ENCODE results near the gene HLCS. TPM values are rescaled to one million over a fixed set of nuclear protein-coding genes. Genes with fewer than 3 reads are reported as not detected.

The HLCS gene
- total and polyA plus RNA-seq, 2 donors from 2014 or later: 4.5 to 29.6 TPM

DNA sequence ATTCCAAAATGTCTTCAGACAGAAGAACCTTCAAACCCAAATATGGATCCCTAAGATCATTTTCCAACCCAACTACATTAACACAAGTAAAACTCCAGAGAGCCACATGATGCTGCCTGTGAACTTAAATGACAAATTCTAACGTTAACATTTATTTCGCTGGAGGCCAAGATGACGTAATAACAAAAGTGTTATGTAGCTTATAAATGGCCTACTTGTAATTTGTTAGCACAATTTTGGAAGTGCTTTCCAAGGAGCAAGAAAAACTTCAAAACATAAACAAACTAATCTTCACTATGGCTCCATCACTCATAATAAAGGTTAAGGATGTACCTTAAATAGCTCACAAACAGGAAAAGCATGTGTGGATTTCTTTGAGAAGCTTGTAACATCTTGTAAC lies 126.7 kb downstream of the HLCS start:
- Histone ChIP-seq H3K27ac (ENCODE audit: low read depth in 2 of 2, low read length in 2 of 2) (no peak overlapping the region), H3K4me1 (ENCODE audit: control insufficient read depth in 2 of 3, insufficient read depth in 2 of 3, low read depth in 1 of 3, low read length in 3 of 3) (no peaks in the 10 kb centered on the region), H3K9me3 (ENCODE audit: control insufficient read depth in 2 of 3, insufficient read depth in 1 of 3, low read length in 3 of 3) (no peaks in the 10 kb centered on the region), H3K4me3 (ENCODE audit: low read length in 3 of 3) (no peak overlapping the region), H3K36me3 (ENCODE audit: control insufficient read depth in 2 of 3, insufficient read depth in 3 of 3, low read length in 3 of 3) (no peaks in the 10 kb centered on the region), H3K9ac (ENCODE audit: low read length in 3 of 3) (no peak overlapping the region), H3K27me3 (ENCODE audit: control insufficient read depth, insufficient read depth, low read length) (no peaks in the 10 kb centered on the region)
- DNase-seq (no peak), FAIRE-seq (no peak)
- intact Hi-C loops (cut with DNase I): no loop called here
- TF ChIP-seq, protein P1, sequence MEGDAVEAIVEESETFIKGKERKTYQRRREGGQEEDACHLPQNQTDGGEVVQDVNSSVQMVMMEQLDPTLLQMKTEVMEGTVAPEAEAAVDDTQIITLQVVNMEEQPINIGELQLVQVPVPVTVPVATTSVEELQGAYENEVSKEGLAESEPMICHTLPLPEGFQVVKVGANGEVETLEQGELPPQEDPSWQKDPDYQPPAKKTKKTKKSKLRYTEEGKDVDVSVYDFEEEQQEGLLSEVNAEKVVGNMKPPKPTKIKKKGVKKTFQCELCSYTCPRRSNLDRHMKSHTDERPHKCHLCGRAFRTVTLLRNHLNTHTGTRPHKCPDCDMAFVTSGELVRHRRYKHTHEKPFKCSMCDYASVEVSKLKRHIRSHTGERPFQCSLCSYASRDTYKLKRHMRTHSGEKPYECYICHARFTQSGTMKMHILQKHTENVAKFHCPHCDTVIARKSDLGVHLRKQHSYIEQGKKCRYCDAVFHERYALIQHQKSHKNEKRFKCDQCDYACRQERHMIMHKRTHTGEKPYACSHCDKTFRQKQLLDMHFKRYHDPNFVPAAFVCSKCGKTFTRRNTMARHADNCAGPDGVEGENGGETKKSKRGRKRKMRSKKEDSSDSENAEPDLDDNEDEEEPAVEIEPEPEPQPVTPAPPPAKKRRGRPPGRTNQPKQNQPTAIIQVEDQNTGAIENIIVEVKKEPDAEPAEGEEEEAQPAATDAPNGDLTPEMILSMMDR (IDR thresholded peaks at IDR 0.05; ENCODE audit: borderline replicate concordance, extremely low read depth, insufficient read depth): no peak

DNA sequence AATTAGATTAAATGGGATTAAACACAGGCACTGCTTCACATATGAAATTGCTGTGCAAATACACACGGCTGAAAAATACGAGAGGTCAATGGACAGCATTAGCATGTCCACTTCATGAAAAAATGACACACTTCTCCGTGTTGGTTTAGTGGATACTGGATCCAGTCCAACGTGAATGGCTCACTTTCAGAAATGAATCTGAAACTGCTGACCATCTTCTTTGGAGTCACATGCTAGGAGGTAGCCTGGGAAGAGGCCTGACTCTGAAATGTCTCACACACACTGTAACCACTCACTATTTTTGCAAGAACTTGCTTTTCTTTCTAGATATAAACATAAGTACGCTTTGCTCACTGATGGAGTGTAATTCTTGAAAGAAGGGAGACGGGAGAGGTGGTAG lies 127.3 kb downstream of the HLCS start:
- H3K27me3 ChIP-seq (ENCODE audit: control insufficient read depth, insufficient read depth, low read length): no peaks in the 10 kb centered on the region
- no peaks in the 10 kb centered on the region for H3K36me3 ChIP-seq (ENCODE audit: control insufficient read depth in 2 of 3, insufficient read depth in 3 of 3, low read length in 3 of 3)
- TF ChIP-seq, protein P1 (IDR thresholded peaks at IDR 0.05; ENCODE audit: borderline replicate concordance, extremely low read depth, insufficient read depth): no peak
- H3K9me3 ChIP-seq (ENCODE audit: control insufficient read depth in 2 of 3, insufficient read depth in 1 of 3, low read length in 3 of 3): no peaks in the 10 kb centered on the region
- no peak overlapping the region for H3K4me3 ChIP-seq (ENCODE audit: low read length in 3 of 3)
- FAIRE-seq (no peak), DNase-seq (no peak)
- no peak overlapping the region for H3K9ac ChIP-seq (ENCODE audit: low read length in 3 of 3)
- no peaks in the 10 kb centered on the region for H3K4me1 ChIP-seq (ENCODE audit: control insufficient read depth in 2 of 3, insufficient read depth in 2 of 3, low read depth in 1 of 3, low read length in 3 of 3)
- H3K27ac ChIP-seq (ENCODE audit: low read depth in 2 of 2, low read length in 2 of 2): no peak overlapping the region
- intact Hi-C loops (cut with DNase I): no loop called here

DNA sequence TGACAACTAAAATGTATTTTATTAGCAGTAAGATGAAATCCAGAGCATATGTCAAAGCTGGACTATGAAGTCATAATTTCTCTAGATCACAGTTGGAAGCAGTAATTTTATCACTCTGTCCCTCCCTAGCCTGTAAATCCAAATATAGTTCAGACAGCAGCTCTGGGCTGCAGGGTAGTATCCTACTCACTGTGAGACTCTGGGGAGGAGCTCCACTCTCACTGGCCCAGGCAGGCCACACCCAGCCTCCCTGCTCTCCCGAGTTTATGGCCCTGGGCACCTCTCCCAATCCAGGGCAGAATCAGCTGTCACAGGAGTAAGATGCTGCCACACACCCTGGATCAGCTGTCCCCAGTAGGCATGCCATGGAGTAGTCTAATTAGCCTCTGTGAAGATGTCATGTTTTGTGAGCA lies 131.1 kb downstream of the HLCS start:
- TF ChIP-seq, protein P1 (IDR thresholded peaks at IDR 0.05; ENCODE audit: borderline replicate concordance, extremely low read depth, insufficient read depth): no peak
- Histone ChIP-seq H3K27ac (ENCODE audit: low read depth in 2 of 2, low read length in 2 of 2) (no peak overlapping the region), H3K4me1 (ENCODE audit: control insufficient read depth in 2 of 3, insufficient read depth in 2 of 3, low read depth in 1 of 3, low read length in 3 of 3) (no peaks in the 10 kb centered on the region), H3K27me3 (ENCODE audit: control insufficient read depth, insufficient read depth, low read length) (no peaks in the 10 kb centered on the region), H3K9me3 (ENCODE audit: control insufficient read depth in 2 of 3, insufficient read depth in 1 of 3, low read length in 3 of 3) (no peaks in the 10 kb centered on the region), H3K4me3 (ENCODE audit: low read length in 3 of 3) (no peak overlapping the region), H3K36me3 (ENCODE audit: control insufficient read depth in 2 of 3, insufficient read depth in 3 of 3, low read length in 3 of 3) (no peaks in the 10 kb centered on the region), H3K9ac (ENCODE audit: low read length in 3 of 3) (no peak overlapping the region)
- intact Hi-C loops (cut with DNase I): no loop called here
- no peak for FAIRE-seq
- no peak for DNase-seq

DNA sequence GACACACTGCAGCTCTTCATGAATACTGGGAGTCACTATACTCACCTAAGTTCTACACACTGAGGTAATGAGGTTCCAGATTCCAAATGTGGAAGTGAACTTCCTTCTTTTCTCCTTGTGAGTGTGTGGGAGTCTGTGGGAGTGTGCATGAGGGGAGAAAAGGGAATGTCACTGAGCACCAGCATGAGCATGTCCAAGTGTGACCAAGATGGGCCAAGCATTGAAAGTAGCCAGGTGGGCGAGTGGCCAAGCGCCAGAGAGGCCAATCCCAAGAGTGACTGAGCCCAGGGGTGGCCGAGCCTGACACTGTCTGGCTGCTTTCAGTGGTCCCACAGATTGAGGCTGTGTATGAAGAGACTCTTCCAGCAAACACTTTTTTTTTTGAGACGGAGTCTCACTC lies 132.3 kb downstream of the HLCS start:
- H3K4me1 ChIP-seq (ENCODE audit: control insufficient read depth in 2 of 3, insufficient read depth in 2 of 3, low read depth in 1 of 3, low read length in 3 of 3): no peaks in the 10 kb centered on the region
- intact Hi-C loops (cut with DNase I): no loop called here
- H3K9me3 ChIP-seq (ENCODE audit: control insufficient read depth in 2 of 3, insufficient read depth in 1 of 3, low read length in 3 of 3): no peaks in the 10 kb centered on the region
- no peaks in the 10 kb centered on the region for H3K27me3 ChIP-seq (ENCODE audit: control insufficient read depth, insufficient read depth, low read length)
- no peak overlapping the region for H3K4me3 ChIP-seq (ENCODE audit: low read length in 3 of 3)
- DNase-seq: no peak
- TF ChIP-seq, protein P1 (IDR thresholded peaks at IDR 0.05; ENCODE audit: borderline replicate concordance, extremely low read depth, insufficient read depth): no peak
- no peak overlapping the region for H3K27ac ChIP-seq (ENCODE audit: low read depth in 2 of 2, low read length in 2 of 2)
- FAIRE-seq: no peak
- no peak overlapping the region for H3K9ac ChIP-seq (ENCODE audit: low read length in 3 of 3)
- no peaks in the 10 kb centered on the region for H3K36me3 ChIP-seq (ENCODE audit: control insufficient read depth in 2 of 3, insufficient read depth in 3 of 3, low read length in 3 of 3)
